ENCODE results near the gene ACBD3.

- TF ChIP-seq CTCF (IDR thresholded peaks at IDR 0.05 in 2 of 3, conservative IDR thresholded peaks at IDR 0.05 in 1 of 3; ENCODE audit: control insufficient read depth in 2 of 3, extremely low read depth in 1 of 3, insufficient read depth in 1 of 3, low read depth in 3 of 3, low read length in 3 of 3) (no peak), EZH2 (IDR thresholded peaks at IDR 0.05; ENCODE audit: borderline replicate concordance, control insufficient read depth, low read depth, low read length) (no peak), YY1 (IDR thresholded peaks at IDR 0.05; ENCODE audit: low read depth, low read length) (no peak), ELK1 (IDR thresholded peaks at IDR 0.05; ENCODE audit: low read depth, low read length) (no peak), ZNF687 (IDR thresholded peaks at IDR 0.05) (no peak), CBX3 (IDR thresholded peaks at IDR 0.05; ENCODE audit: borderline replicate concordance, low read depth) (no peak), JUNB (IDR thresholded peaks at IDR 0.05) (no peak), CEBPB (IDR thresholded peaks at IDR 0.05; ENCODE audit: borderline replicate concordance in 1 of 2, low read depth in 2 of 2, low read length in 2 of 2) (no peak), RAD51 (IDR thresholded peaks at IDR 0.05) (no peak), BCL3 (IDR thresholded peaks at IDR 0.05; ENCODE audit: borderline replicate concordance, insufficient read depth, low read depth, low read length, poor library complexity, severe bottlenecking) (no peak), KAT2A (conservative IDR thresholded peaks at IDR 0.05; ENCODE audit: control insufficient read depth, low read depth, low read length) (no peak), MAX (IDR thresholded peaks at IDR 0.05; ENCODE audit: low read depth, low read length) (no peak), POLR2AphosphoS5 (IDR thresholded peaks at IDR 0.05; ENCODE audit: low read length) (no peak), NFYA (IDR thresholded peaks at IDR 0.05; ENCODE audit: borderline replicate concordance, low read depth, low read length) (no peak)
Measured at GRCh38 chr1:226097866-226098625, 88.5 kb downstream of the ACBD3 start.

All from GM12878 (cell line).